DND-41 (cell line): ENCODE results near the gene MROH2A.

Experiments used
- ATAC-seq: fragments of 200-7000 bp; cut with Tn5 transposase; 3 replicates; pipeline ENCODE4 v1.9.1; 2021; ENCODE audit warnings: low read depth; ENCODE audit not compliant: insufficient read depth
- DNase-seq: peaks from one replicate; pipeline ENCODE4 v3.0.0-alpha.2; 2020
- H2AFZ ChIP-seq: 2 replicates; pipeline ENCODE4 v1.6.0; 2012; ENCODE audit warnings: low read depth, low read length
- H3K27ac ChIP-seq: 2 replicates; pipeline ENCODE4 v1.5.1; 2012; ENCODE audit warnings: low read length, inconsistent platforms
- H3K27me3 ChIP-seq: fragments of 200-600 bp; sonication (generic); 2 replicates; pipeline ENCODE4 v1.6.0; 2012; ENCODE audit warnings: low read length, mild to moderate bottlenecking, inconsistent platforms; ENCODE audit not compliant: insufficient read depth, poor library complexity
- H3K36me3 ChIP-seq: 2 replicates; pipeline ENCODE4 v1.5.1; 2012; ENCODE audit warnings: low read length, inconsistent platforms; ENCODE audit not compliant: insufficient read depth
- H3K4me1 ChIP-seq: 2 replicates; pipeline ENCODE4 v1.5.1; 2012; ENCODE audit warnings: mild to moderate bottlenecking, low read length; ENCODE audit not compliant: insufficient read depth
- H3K4me2 ChIP-seq: 2 replicates; pipeline ENCODE4 v1.6.0; 2012; ENCODE audit warnings: mild to moderate bottlenecking, moderate library complexity, low read length, inconsistent platforms; ENCODE audit not compliant: insufficient read depth
- H3K4me3 ChIP-seq, 2 experiments: fragments of 200-600 bp in 1 of 2; shearing (Covaris generic) in 1 of 2; 2 replicates each; pipeline ENCODE4 v1.5.1; 2012 to 2016; ENCODE audit warnings: inconsistent platforms in 2 of 2, low read length in 2 of 2, mild to moderate bottlenecking in 2 of 2, low read depth in 1 of 2, moderate library complexity in 1 of 2
- H3K79me2 ChIP-seq: 2 replicates; pipeline ENCODE4 v1.6.0; 2012; ENCODE audit warnings: low read length, inconsistent platforms; ENCODE audit not compliant: insufficient read depth
- H3K9ac ChIP-seq: 2 replicates; pipeline ENCODE4 v1.6.0; 2012; ENCODE audit warnings: low read depth, mild to moderate bottlenecking, inconsistent platforms, low read length, moderate library complexity
- H3K9me3 ChIP-seq: 2 replicates; pipeline ENCODE4 v1.5.1; 2012; ENCODE audit warnings: low read length, moderate library complexity, mild to moderate bottlenecking, inconsistent platforms; ENCODE audit not compliant: insufficient read depth, severe bottlenecking
- H4K20me1 ChIP-seq: 2 replicates; pipeline ENCODE4 v1.6.0; 2012; ENCODE audit warnings: low read length; ENCODE audit not compliant: insufficient read depth
- CTCF ChIP-seq: IDR thresholded peaks from 2 replicates; pipeline ENCODE4 v1.5.1; 2012; ENCODE audit warnings: borderline replicate concordance, low read length, moderate library complexity, mild to moderate bottlenecking; ENCODE audit not compliant: poor library complexity, severe bottlenecking; ENCODE audit errors: extremely low read depth
- EZH2 ChIP-seq: IDR thresholded peaks from 3 replicates; pipeline ENCODE4 v1.6.1; 2012; ENCODE audit warnings: borderline replicate concordance, low read depth, mild to moderate bottlenecking, moderate library complexity, low read length, inconsistent platforms; ENCODE audit not compliant: severe bottlenecking

Gene MROH2A

GRCh38 chr2:233791151-233791882, 13.2 kb downstream of the MROH2A start:
- Histone ChIP-seq H2AFZ (no peak overlapping the region), H3K4me3 (no peak overlapping the region), H3K27me3 (no peaks in the 10 kb centered on the region), H3K79me2 (no peaks in the 10 kb centered on the region), H3K4me2 (no peak overlapping the region), H4K20me1 (no peaks in the 10 kb centered on the region), H3K9me3 (no peaks in the 10 kb centered on the region), H3K9ac (no peak overlapping the region), H3K4me1 (no peaks in the 10 kb centered on the region), H3K36me3 (no peaks in the 10 kb centered on the region), H3K27ac (no peak overlapping the region)
- DNase-seq (no peak), ATAC-seq (no peak)
- no peak for TF ChIP-seq EZH2
- no peak for TF ChIP-seq CTCF

GRCh38 chr2:233791883-233792329, 13.8 kb downstream of the MROH2A start:
- no peaks in the 10 kb centered on the region for H3K9me3 ChIP-seq
- H3K4me2 ChIP-seq = no peak overlapping the region
- H4K20me1 ChIP-seq = no peaks in the 10 kb centered on the region
- ATAC-seq (no peak), DNase-seq (no peak)
- H3K27me3 ChIP-seq = no peaks in the 10 kb centered on the region
- no peak overlapping the region for H3K9ac ChIP-seq
- H3K79me2 ChIP-seq = no peaks in the 10 kb centered on the region
- H2AFZ ChIP-seq = no peak overlapping the region
- no peak overlapping the region for H3K27ac ChIP-seq
- H3K4me3 ChIP-seq = no peak overlapping the region
- no peaks in the 10 kb centered on the region for H3K36me3 ChIP-seq
- TF ChIP-seq EZH2 = no peak
- no peak for TF ChIP-seq CTCF
- no peaks in the 10 kb centered on the region for H3K4me1 ChIP-seq

GRCh38 chr2:233792720-233793119, 14.6 kb downstream of the MROH2A start:
- Histone ChIP-seq H3K4me1 (no peaks in the 10 kb centered on the region), H4K20me1 (no peaks in the 10 kb centered on the region), H3K4me2 (no peak overlapping the region), H3K36me3 (no peaks in the 10 kb centered on the region), H3K9me3 (no peaks in the 10 kb centered on the region), H2AFZ (no peak overlapping the region), H3K27me3 (no peaks in the 10 kb centered on the region), H3K27ac (no peak overlapping the region), H3K79me2 (no peaks in the 10 kb centered on the region), H3K9ac (no peak overlapping the region), H3K4me3 (no peak overlapping the region)
- no peak for TF ChIP-seq EZH2
- TF ChIP-seq CTCF = no peak
- no peak for DNase-seq
- ATAC-seq = no peak
